GM12878 (cell line): ENCODE data around the gene SEPTIN6. TPM values are rescaled to one million over a fixed set of nuclear protein-coding genes. Genes with fewer than 3 reads are reported as not detected.
A peak's percentile ranks its signal among the peaks of the same experiment; 100 is the strongest.

Experiments
- ATAC-seq: fragments of 200-7000 bp; cut with Tn5 transposase; 3 replicates; pipeline ENCODE4 v1.9.1; 2020; ENCODE audit warnings: mild to moderate bottlenecking, moderate library complexity
- BruUV-seq: library from RNA; stranded (reverse); fragments of 400-500 nt; replicated peaks from 2 replicates; lab custom pipeline; 2021; lab: Mats Ljungman, UMichigan
- CTCF ChIA-PET: fragments of 300-600 bp; sonication (Branson Sonifier 250); formaldehyde crosslinking; extraction: SDS; loops from one replicate; lab custom pipeline; 2021; ENCODE audit warnings: inconsistent platforms; lab: Yijun Ruan, JAX
- POLR2A ChIA-PET: fragments of 350-600 bp; formaldehyde crosslinking; extraction: SDS; loops from one replicate; lab custom pipeline; 2021; ENCODE audit warnings: inconsistent platforms; lab: Charles Lee
- RAD21 ChIA-PET: fragments of 300-600 bp; sonication (Branson Sonifier 250); formaldehyde crosslinking; loops from one replicate; lab custom pipeline; 2023; ENCODE audit warnings: antibody characterized with exemption; ENCODE audit not compliant: unreplicated experiment; lab: Charles Lee
- SMC1A ChIA-PET: fragments of 300-600 bp; sonication (Branson Sonifier 250); formaldehyde crosslinking; loops from one replicate; lab custom pipeline; 2023; ENCODE audit not compliant: unreplicated experiment, uncharacterized antibody; lab: Charles Lee
- DNase-seq: peaks from one replicate; pipeline ENCODE4 v3.0.0-alpha.2; 2011; ENCODE audit warnings: low read depth, low spot score
- FAIRE-seq: peaks from 3 replicates; lab custom pipeline; 2011; peaks lifted over from hg19 to GRCh38; lab: Jason Lieb, UNC
- H2AFZ ChIP-seq: 2 replicates; pipeline ENCODE4 v1.6.0; 2011; ENCODE audit warnings: low read depth, low read length, control low read depth; ENCODE audit not compliant: control insufficient read depth
- H3K27ac ChIP-seq: 2 replicates; pipeline ENCODE4 v1.5.1; 2011; ENCODE audit warnings: control low read depth; ENCODE audit not compliant: control insufficient read depth, insufficient read depth
- H3K27me3 ChIP-seq, 2 experiments: replicated peaks in 1 of 2; 2 replicates each; pipeline versions ENCODE4 v1.6.0 to v1.6.1; 2011; ENCODE audit warnings: low read length in 1 of 2; ENCODE audit not compliant: control insufficient read depth in 2 of 2, insufficient read depth in 2 of 2
- H3K36me3 ChIP-seq, 2 experiments: 2 replicates each; pipeline ENCODE4 v1.5.1; 2011; ENCODE audit warnings: low read length in 1 of 2; ENCODE audit not compliant: control insufficient read depth in 2 of 2, insufficient read depth in 2 of 2
- H3K4me1 ChIP-seq: 2 replicates; pipeline ENCODE4 v1.6.1; 2011; ENCODE audit warnings: mild to moderate bottlenecking, low read length, moderate library complexity, mixed read lengths; ENCODE audit not compliant: control insufficient read depth, insufficient read depth
- H3K4me2 ChIP-seq: 2 replicates; pipeline ENCODE4 v1.6.0; 2011; ENCODE audit warnings: control low read depth; ENCODE audit not compliant: control insufficient read depth, insufficient read depth
- H3K4me3 ChIP-seq: fragments of 200-600 bp; sonication (generic); 2 replicates; pipeline ENCODE4 v1.5.1; 2016
- H3K79me2 ChIP-seq: 2 replicates; pipeline ENCODE4 v1.6.0; 2011; ENCODE audit warnings: low read length; ENCODE audit not compliant: control insufficient read depth, insufficient read depth
- H3K9ac ChIP-seq: 2 replicates; pipeline ENCODE4 v1.8.0; 2011; ENCODE audit warnings: low read length, control low read depth, mixed read lengths; ENCODE audit not compliant: control insufficient read depth, insufficient read depth
- H3K9me3 ChIP-seq: replicated peaks from 3 replicates; pipeline ENCODE4 v1.5.1; 2011; ENCODE audit warnings: mild to moderate bottlenecking, low read length; ENCODE audit not compliant: control insufficient read depth, insufficient read depth
- H4K20me1 ChIP-seq: 2 replicates; pipeline ENCODE4 v1.6.0; 2011; ENCODE audit not compliant: control insufficient read depth, insufficient read depth
- CEBPB ChIP-seq, 2 experiments: fragments of 150-350 bp in 1 of 2; IDR thresholded peaks; 2 replicates each; pipeline ENCODE4 v1.6.1; 2012 to 2014; ENCODE audit warnings: low read depth in 2 of 2, low read length in 2 of 2, borderline replicate concordance in 1 of 2, inconsistent platforms in 1 of 2
- CREB1 ChIP-seq: IDR thresholded peaks from 2 replicates; pipeline ENCODE4 v1.6.1; 2012; ENCODE audit warnings: low read depth, mild to moderate bottlenecking, inconsistent platforms
- FOXK2 ChIP-seq: fragments of 450-650 bp; IDR thresholded peaks from 2 replicates; pipeline ENCODE4 v1.6.1; 2017; ENCODE audit warnings: mild to moderate bottlenecking, moderate library complexity
- KAT2A ChIP-seq: conservative IDR thresholded peaks from 2 replicates; pipeline ENCODE4 v1.6.1; 2011; ENCODE audit warnings: low read depth, low read length; ENCODE audit not compliant: control insufficient read depth
- MTA3 ChIP-seq: IDR thresholded peaks from 2 replicates; pipeline ENCODE4 v1.6.1; 2012; ENCODE audit warnings: low read length, inconsistent platforms, borderline replicate concordance
- RAD21 ChIP-seq: IDR thresholded peaks from 2 replicates; pipeline ENCODE4 v1.6.1; 2011; ENCODE audit warnings: mild to moderate bottlenecking, low read depth, low read length, moderate library complexity; ENCODE audit not compliant: insufficient read depth
- REST ChIP-seq: IDR thresholded peaks from 2 replicates; pipeline ENCODE4 v1.6.1; 2012; ENCODE audit warnings: mild to moderate bottlenecking, low read depth, low read length
- SIX5 ChIP-seq: IDR thresholded peaks from 2 replicates; pipeline ENCODE4 v1.6.1; 2011; ENCODE audit warnings: mild to moderate bottlenecking, low read depth, low read length, moderate library complexity; ENCODE audit not compliant: severe bottlenecking
- ZBTB33 ChIP-seq: fragments of 450-650 bp; IDR thresholded peaks from 2 replicates; pipeline ENCODE4 v1.6.1; 2017; ENCODE audit warnings: mild to moderate bottlenecking
- ZBTB4 ChIP-seq: fragments of 450-650 bp; formaldehyde crosslinking; IDR thresholded peaks from 2 replicates; pipeline ENCODE4 v1.4.0; 2022; ENCODE audit warnings: mild to moderate bottlenecking, moderate library complexity
- WGBS: methylation state at CpG from one replicate; pipeline ENCODE4 v1.1.6; 2016; ENCODE audit warnings: low lambda C conversion rate; ENCODE audit not compliant: insufficient replicate concordance, insufficient coverage; ENCODE audit errors: missing lambda C conversion rate; 5-methylcytosine and 5-hydroxymethylcytosine counted together
- in situ Hi-C: fragments of 300-500 bp; cut with MboI; formaldehyde crosslinking; loops from 9 replicates; pipeline ENCODE4 v1.14.3; 2018; ENCODE audit warnings: mixed read lengths
- intact Hi-C: fragments of 100-400 bp; cut with micrococcal nuclease; formaldehyde crosslinking; loops from one replicate; pipeline ENCODE4 v1.14.2; 2022; ENCODE audit not compliant: unreplicated experiment
- polyA plus RNA-seq, 11 experiments: library from polyadenylated mRNA; depleted of rRNA in 4 of 11; unstranded in 6 of 11; stranded (reverse) in 5 of 11; fragments of >200 nt; fragmentation: Nextera tagmentation in 4 of 11; fragmentation: Illumina TruSeq in 1 of 11; extraction: Ambion mirVana in 4 of 11; extraction: Trizol in 1 of 11; gene quantifications; 1 replicate in 1 of 11; 2 replicates in 10 of 11; pipeline versions ENCODE4 v1.2.1 to v1.2.3, GENCODE V29; 2011 to 2016; ENCODE audit warnings: inconsistent platforms in 2 of 11, missing spikeins in 2 of 11, low read depth in 1 of 11
- total RNA-seq, 4 experiments: library from RNA; depleted of rRNA in 3 of 4; stranded (reverse); fragments of >200 nt in 3 of 4; fragmentation: Illumina TruSeq in 1 of 4; extraction: Trizol in 1 of 4; gene quantifications; 2 replicates each; pipeline versions ENCODE4 v1.2.1 to v1.2.3, GENCODE V29; 2013 to 2021
- TF ChIP-seq, protein P1 (sequence below): IDR thresholded peaks from 2 replicates; pipeline ENCODE4 v1.6.1; 2012; ENCODE audit warnings: low read depth, low read length, improper control_type of control experiment

The SEPTIN6 gene
- total and polyA plus RNA-seq, 10 of the 15 experiments (the other 5 are each of a cell fraction or from before 2014, with no cell fraction given) = 37.2 to 353 (median 154) TPM

GRCh38 chrX:119694601-119695534, 1.9 kb upstream of the SEPTIN6 start:
- in situ Hi-C loops (no loop called here), intact Hi-C loops (no loop called here)
- Histone ChIP-seq H3K4me3 (peak overlapping the region; percentile 82), H3K36me3 (no peaks in the 10 kb centered on the region), H3K27ac (peak overlapping the region; percentile 83), H3K4me2 (peak overlapping the region; percentile 85), H2AFZ (peak overlapping the region; percentile 24; the same call in 1 of the 2 replicates), H3K79me2 (peaks cover 33% of the 10 kb centered on the region), H3K9me3 (no peaks in the 10 kb centered on the region), H3K27me3 (no peaks in the 10 kb centered on the region), H3K9ac (peak overlapping the region; percentile 45), H3K4me1 (peaks cover 20% of the 10 kb centered on the region), H4K20me1 (no peaks in the 10 kb centered on the region)
- RAD21 ChIA-PET = interaction anchor here (0.7 to 7.4 kb wide), 8 partner anchors 10 to 85 kb away, joined by 3 to 50 read pairs (median 4); no protein-coding TSS in a partner anchor
- DNase-seq (no peak), FAIRE-seq (no peak), ATAC-seq (no peak)
- SMC1A ChIA-PET = interaction anchor here (0.5 to 5.3 kb wide), 11 partner anchors 11 to 177 kb away, joined by 3 to 39 read pairs (median 3); no protein-coding TSS in a partner anchor
- WGBS = 70% methylated on average over 39 of the region's 39 CpGs
- BruUV-seq = no TSS peak
- CTCF ChIA-PET = interaction anchor here (0.6 to 4.1 kb wide), 14 partner anchors 10 to 179 kb away, joined by 3 to 21 read pairs (median 4); partner anchors contain the start of gene NKRF
- POLR2A ChIA-PET = interaction anchor here (1.0 to 2.6 kb wide), 4 partner anchors 9 to 25 kb away, joined by 3 to 15 read pairs (median 6); no protein-coding TSS in a partner anchor
- TF ChIP-seq SIX5 (no peak), CREB1 (no peak), FOXK2 (no peak), CEBPB (IDR thresholded peaks at IDR 0.05; ENCODE audit: borderline replicate concordance in 1 of 2, low read depth in 2 of 2, low read length in 2 of 2) (no peak), ZBTB33 (no peak), MTA3 (no peak), RAD21 (peak; percentile 25; the same call in 1 of the 2 replicates), ZBTB4 (CRISPR knock-in tag) (no peak), REST (no peak), KAT2A (no peak)
- TF ChIP-seq, protein P1, sequence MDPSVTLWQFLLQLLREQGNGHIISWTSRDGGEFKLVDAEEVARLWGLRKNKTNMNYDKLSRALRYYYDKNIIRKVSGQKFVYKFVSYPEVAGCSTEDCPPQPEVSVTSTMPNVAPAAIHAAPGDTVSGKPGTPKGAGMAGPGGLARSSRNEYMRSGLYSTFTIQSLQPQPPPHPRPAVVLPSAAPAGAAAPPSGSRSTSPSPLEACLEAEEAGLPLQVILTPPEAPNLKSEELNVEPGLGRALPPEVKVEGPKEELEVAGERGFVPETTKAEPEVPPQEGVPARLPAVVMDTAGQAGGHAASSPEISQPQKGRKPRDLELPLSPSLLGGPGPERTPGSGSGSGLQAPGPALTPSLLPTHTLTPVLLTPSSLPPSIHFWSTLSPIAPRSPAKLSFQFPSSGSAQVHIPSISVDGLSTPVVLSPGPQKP = no peak
